ENCODE data around the gene DCUN1D1. TPM values are rescaled to one million over a fixed set of nuclear protein-coding genes. Genes with fewer than 3 reads are reported as not detected.

DCUN1D1 gene
- polyA plus RNA-seq, 3 donors, result 6.1 to 37.6 (median 26.9) TPM

DNA sequence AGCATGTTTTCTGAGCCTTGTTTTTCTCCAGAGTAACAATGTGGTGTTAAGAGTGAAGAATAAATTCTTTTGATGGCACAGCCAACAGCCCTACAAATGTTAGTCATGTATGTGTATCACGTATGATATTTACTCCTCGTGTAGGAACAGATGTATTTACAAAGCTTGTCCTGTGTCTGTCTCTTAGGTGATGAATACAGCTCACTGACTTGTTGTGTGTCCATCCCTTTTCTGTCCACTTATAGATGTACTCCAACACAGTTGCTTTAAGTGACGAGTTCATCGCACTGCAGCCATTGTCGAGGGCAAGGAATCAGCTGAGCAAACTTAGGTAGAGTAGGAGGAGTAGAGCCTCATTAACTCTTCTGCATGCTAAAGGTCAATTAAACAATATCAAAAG, 78.1 kb downstream of the DCUN1D1 start:
- no peak overlapping the region for H3K27ac Mint-ChIP-seq
- intact Hi-C loops (cut with micrococcal nuclease), result no loop called here

DNA sequence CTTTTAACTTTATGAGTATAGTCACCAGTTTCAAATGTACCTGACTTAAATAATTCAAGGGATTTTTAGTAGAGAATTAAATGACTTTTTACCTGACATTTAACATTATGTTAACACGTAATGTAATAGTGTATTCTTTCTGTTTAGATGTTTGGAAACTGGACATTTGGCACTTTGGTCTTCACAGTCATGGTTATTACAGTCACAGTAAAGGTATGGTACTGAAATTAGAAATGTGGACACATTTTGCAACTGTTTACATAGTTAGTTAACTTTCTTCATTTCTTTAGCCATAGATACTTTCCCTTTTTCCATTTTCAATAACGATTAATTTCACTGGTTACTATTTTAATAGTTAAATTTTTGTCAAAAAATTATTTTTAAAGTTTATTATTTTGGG, 83.8 kb downstream of the DCUN1D1 start:
- WGBS (ENCODE audit: insufficient coverage), result no CpG with 5 or more reads among the region's 2 CpGs

More for the DNA sequence above, 78.1 kb downstream of the DCUN1D1 start:
- Histone ChIP-seq H3K9me3 (replicated peaks in 1 of 2; ENCODE audit: control insufficient read depth in 1 of 2, insufficient read depth in 1 of 2, low read length in 2 of 2) (no peaks in the 10 kb centered on the region), H2AFZ (ENCODE audit: insufficient read depth, low read depth, low read length, poor library complexity, severe bottlenecking) (no peak overlapping the region), H3K27me3 (ENCODE audit: control insufficient read depth in 2 of 2, insufficient read depth in 2 of 2, low read length in 2 of 2) (no peaks in the 10 kb centered on the region), H3K4me3 (replicated peaks in 1 of 3; ENCODE audit: low read depth in 2 of 3, low read length in 3 of 3) (no peak overlapping the region), H3K4me1 (ENCODE audit: control insufficient read depth in 1 of 2, insufficient read depth in 2 of 2, low read length in 2 of 2) (no peaks in the 10 kb centered on the region), H3K36me3 (replicated peaks in 1 of 2; ENCODE audit: control insufficient read depth in 1 of 2, insufficient read depth in 2 of 2, low read length in 2 of 2) (peaks cover 58 to 92% of the 10 kb centered on the region in 2 donors), H3K79me2 (ENCODE audit: insufficient read depth, low read length) (no peaks in the 10 kb centered on the region), H4K20me1 (ENCODE audit: insufficient read depth, low read length) (no peaks in the 10 kb centered on the region), H3K4me2 (replicated peaks; ENCODE audit: extremely low read depth, low read length, poor library complexity, severe bottlenecking) (no peak overlapping the region), H3K27ac (ENCODE audit: low read depth in 1 of 2, low read length in 2 of 2) (no peak overlapping the region), H3K9ac (ENCODE audit: insufficient read depth, low read length, poor library complexity, severe bottlenecking) (no peak overlapping the region)
- Mint-ChIP-seq H3K36me3 (peaks cover 45 to 61% of the 10 kb centered on the region in 2 donors), H3K27me3 (ENCODE audit: low read depth in 3 of 3) (peaks cover 0 to 1% (median 0%) of the 10 kb centered on the region in 3 donors), H3K4me3 (no peak overlapping the region), H3K4me1 (no peaks in the 10 kb centered on the region), H3K9me3 (no peaks in the 10 kb centered on the region)
- no CpG with 5 or more reads among the region's 5 CpGs for WGBS (ENCODE audit: insufficient coverage)
- no peak for DNase-seq
- TF ChIP-seq, protein P1, sequence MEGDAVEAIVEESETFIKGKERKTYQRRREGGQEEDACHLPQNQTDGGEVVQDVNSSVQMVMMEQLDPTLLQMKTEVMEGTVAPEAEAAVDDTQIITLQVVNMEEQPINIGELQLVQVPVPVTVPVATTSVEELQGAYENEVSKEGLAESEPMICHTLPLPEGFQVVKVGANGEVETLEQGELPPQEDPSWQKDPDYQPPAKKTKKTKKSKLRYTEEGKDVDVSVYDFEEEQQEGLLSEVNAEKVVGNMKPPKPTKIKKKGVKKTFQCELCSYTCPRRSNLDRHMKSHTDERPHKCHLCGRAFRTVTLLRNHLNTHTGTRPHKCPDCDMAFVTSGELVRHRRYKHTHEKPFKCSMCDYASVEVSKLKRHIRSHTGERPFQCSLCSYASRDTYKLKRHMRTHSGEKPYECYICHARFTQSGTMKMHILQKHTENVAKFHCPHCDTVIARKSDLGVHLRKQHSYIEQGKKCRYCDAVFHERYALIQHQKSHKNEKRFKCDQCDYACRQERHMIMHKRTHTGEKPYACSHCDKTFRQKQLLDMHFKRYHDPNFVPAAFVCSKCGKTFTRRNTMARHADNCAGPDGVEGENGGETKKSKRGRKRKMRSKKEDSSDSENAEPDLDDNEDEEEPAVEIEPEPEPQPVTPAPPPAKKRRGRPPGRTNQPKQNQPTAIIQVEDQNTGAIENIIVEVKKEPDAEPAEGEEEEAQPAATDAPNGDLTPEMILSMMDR (IDR thresholded peaks at IDR 0.05), result no peak

More for the DNA sequence above, 83.8 kb downstream of the DCUN1D1 start:
- Histone ChIP-seq H3K9me3 (replicated peaks in 1 of 2; ENCODE audit: control insufficient read depth in 1 of 2, insufficient read depth in 1 of 2, low read length in 2 of 2) (no peaks in the 10 kb centered on the region), H3K27me3 (ENCODE audit: control insufficient read depth in 2 of 2, insufficient read depth in 2 of 2, low read length in 2 of 2) (no peaks in the 10 kb centered on the region), H3K79me2 (ENCODE audit: insufficient read depth, low read length) (no peaks in the 10 kb centered on the region), H3K9ac (ENCODE audit: insufficient read depth, low read length, poor library complexity, severe bottlenecking) (no peak overlapping the region), H3K4me3 (replicated peaks in 1 of 3; ENCODE audit: low read depth in 2 of 3, low read length in 3 of 3) (no peak overlapping the region), H2AFZ (ENCODE audit: insufficient read depth, low read depth, low read length, poor library complexity, severe bottlenecking) (no peak overlapping the region), H3K27ac (ENCODE audit: low read depth in 1 of 2, low read length in 2 of 2) (no peak overlapping the region), H3K4me1 (ENCODE audit: control insufficient read depth in 1 of 2, insufficient read depth in 2 of 2, low read length in 2 of 2) (no peaks in the 10 kb centered on the region), H3K36me3 (replicated peaks in 1 of 2; ENCODE audit: control insufficient read depth in 1 of 2, insufficient read depth in 2 of 2, low read length in 2 of 2) (peaks cover 57 to 92% of the 10 kb centered on the region in 2 donors), H3K4me2 (replicated peaks; ENCODE audit: extremely low read depth, low read length, poor library complexity, severe bottlenecking) (no peak overlapping the region), H4K20me1 (ENCODE audit: insufficient read depth, low read length) (no peaks in the 10 kb centered on the region)
- no peaks in the 10 kb centered on the region for H3K27me3 Mint-ChIP-seq (ENCODE audit: low read depth in 3 of 3)
- TF ChIP-seq, protein P1 (IDR thresholded peaks at IDR 0.05), result no peak
- H3K27ac Mint-ChIP-seq, result no peak overlapping the region
- H3K4me3 Mint-ChIP-seq, result no peak overlapping the region
- intact Hi-C loops (cut with micrococcal nuclease), result no loop called here
- H3K4me1 Mint-ChIP-seq, result no peaks in the 10 kb centered on the region
- H3K9me3 Mint-ChIP-seq, result no peaks in the 10 kb centered on the region
- peaks cover 54 to 57% of the 10 kb centered on the region in 2 donors for H3K36me3 Mint-ChIP-seq
- DNase-seq, result no peak

All from CD14-positive monocyte (primary cell).